ENCODE data around the gene CSNK1G1. TPM values are rescaled to one million over a fixed set of nuclear protein-coding genes. Genes with fewer than 3 reads are reported as not detected.

CSNK1G1 gene
- total and polyA plus RNA-seq, 4 donors, result 2.5 to 25.3 (median 9.1) TPM

- WGBS, 2 donors, result 86 to 87% methylated on average over 3 of the region's 3 CpGs
Observed at GRCh38 chr15:64249406-64249805, 106.6 kb downstream of the CSNK1G1 start.

GRCh38 chr15:64247906-64248541, 107.9 kb downstream of the CSNK1G1 start:
- WGBS, 2 donors, result 15 to 18% methylated on average over 2 of the region's 2 CpGs
- H3K27me3 ChIP-seq (ENCODE audit: control insufficient read depth in 1 of 2, insufficient read depth in 2 of 2, low read length in 1 of 2), result no peaks in the 10 kb centered on the region
- no peak for ATAC-seq (ENCODE audit: low FRiP score)
- intact Hi-C loops (cut with DNase I), result no loop called here
- H3K9me3 ChIP-seq (ENCODE audit: control insufficient read depth, low read length), result no peaks in the 10 kb centered on the region
- H3K27ac ChIP-seq (ENCODE audit: low read depth in 1 of 2, low read length in 2 of 2), result no peak overlapping the region
- no peaks in the 10 kb centered on the region for H3K36me3 ChIP-seq (ENCODE audit: control insufficient read depth in 1 of 2, insufficient read depth in 2 of 2, low read length in 1 of 2)
- no peak overlapping the region for H3K4me3 ChIP-seq (ENCODE audit: low read length in 2 of 2)
- DNase-seq, result no peak
- H3K4me1 ChIP-seq (ENCODE audit: control insufficient read depth in 1 of 2, insufficient read depth in 2 of 2, low read length in 2 of 2), result no peaks in the 10 kb centered on the region

More at GRCh38 chr15:64249406-64249805, 106.6 kb downstream of the CSNK1G1 start:
- Histone ChIP-seq H3K4me3 (ENCODE audit: low read length in 2 of 2) (no peak overlapping the region), H3K27me3 (ENCODE audit: control insufficient read depth in 1 of 2, insufficient read depth in 2 of 2, low read length in 1 of 2) (no peaks in the 10 kb centered on the region), H3K36me3 (ENCODE audit: control insufficient read depth in 1 of 2, insufficient read depth in 2 of 2, low read length in 1 of 2) (no peaks in the 10 kb centered on the region), H3K9me3 (ENCODE audit: control insufficient read depth, low read length) (no peaks in the 10 kb centered on the region), H3K4me1 (ENCODE audit: control insufficient read depth in 1 of 2, insufficient read depth in 2 of 2, low read length in 2 of 2) (no peaks in the 10 kb centered on the region), H3K27ac (ENCODE audit: low read depth in 1 of 2, low read length in 2 of 2) (peak overlapping the region in 1 of 2 donors; percentile 25)
- intact Hi-C loops (cut with DNase I), result no loop called here
- ATAC-seq (ENCODE audit: low FRiP score), result no peak
- DNase-seq, result no peak

DNA sequence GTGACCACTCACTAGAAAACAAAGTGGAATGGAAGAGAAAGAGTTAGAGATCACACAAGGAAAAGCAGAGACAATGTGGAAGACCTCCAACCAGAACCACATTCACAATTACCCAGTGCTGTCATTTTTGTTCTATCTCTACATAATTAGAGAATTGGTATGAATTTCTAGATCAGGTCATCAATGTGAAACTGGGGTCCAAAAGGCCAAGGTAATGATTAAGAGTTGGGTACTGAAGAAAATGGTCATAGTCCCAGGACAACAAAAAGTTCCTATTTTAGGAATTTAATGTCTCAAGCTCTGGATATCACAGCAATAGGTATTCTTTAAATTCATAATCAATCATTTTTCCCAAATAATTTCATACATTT, 108.5 kb downstream of the CSNK1G1 start:
- no peaks in the 10 kb centered on the region for H3K4me1 ChIP-seq (ENCODE audit: control insufficient read depth in 1 of 2, insufficient read depth in 2 of 2, low read length in 2 of 2)
- H3K9me3 ChIP-seq (ENCODE audit: control insufficient read depth, low read length), result no peaks in the 10 kb centered on the region
- intact Hi-C loops (cut with DNase I), result no loop called here
- H3K27ac ChIP-seq (ENCODE audit: low read depth in 1 of 2, low read length in 2 of 2), result no peak overlapping the region
- DNase-seq, result no peak
- H3K36me3 ChIP-seq (ENCODE audit: control insufficient read depth in 1 of 2, insufficient read depth in 2 of 2, low read length in 1 of 2), result no peaks in the 10 kb centered on the region
- no peaks in the 10 kb centered on the region for H3K27me3 ChIP-seq (ENCODE audit: control insufficient read depth in 1 of 2, insufficient read depth in 2 of 2, low read length in 1 of 2)
- H3K4me3 ChIP-seq (ENCODE audit: low read length in 2 of 2), result no peak overlapping the region
- no peak for ATAC-seq (ENCODE audit: low FRiP score)

DNA sequence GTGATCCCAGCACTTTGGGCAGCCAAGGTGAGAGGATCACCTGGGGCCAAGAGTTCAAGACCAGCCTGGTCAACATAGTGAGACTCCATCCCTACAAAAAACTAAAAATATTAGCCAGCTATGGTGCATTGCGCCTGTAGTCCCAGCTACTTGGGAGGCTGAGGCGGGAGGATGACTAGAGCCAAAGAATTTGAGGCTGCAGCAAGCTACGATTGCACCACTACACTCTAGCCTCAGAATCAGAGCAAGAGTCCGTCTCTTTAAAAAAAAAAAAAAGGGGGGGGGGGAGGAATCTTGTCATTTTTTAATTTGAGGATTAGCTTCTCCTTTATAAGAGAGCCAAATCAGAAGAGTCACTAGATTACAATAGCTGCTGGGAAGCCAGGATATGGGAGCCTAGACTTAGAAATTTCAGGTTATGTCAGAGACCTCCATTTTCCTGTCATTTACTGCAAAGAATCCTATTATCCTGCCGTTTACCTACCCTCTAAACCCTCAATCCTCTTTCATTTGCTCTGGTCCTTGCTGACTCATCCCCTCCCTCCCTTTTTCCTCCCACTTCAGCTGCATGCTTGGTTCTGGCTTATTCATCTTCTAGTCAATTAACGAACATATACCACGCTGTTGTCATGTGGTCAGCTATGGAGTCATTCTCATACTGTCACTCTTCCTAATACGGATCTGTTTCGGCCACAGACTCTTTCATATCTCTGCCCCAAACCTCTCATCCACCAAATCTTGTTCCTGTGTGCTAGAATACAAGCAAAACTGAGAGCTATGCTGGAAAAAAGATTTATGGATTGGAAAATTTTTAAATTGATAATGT, 109.4 kb downstream of the CSNK1G1 start:
- intact Hi-C loops (cut with DNase I), result no loop called here
- Histone ChIP-seq H3K9me3 (ENCODE audit: control insufficient read depth, low read length) (no peaks in the 10 kb centered on the region), H3K4me1 (ENCODE audit: control insufficient read depth in 1 of 2, insufficient read depth in 2 of 2, low read length in 2 of 2) (no peaks in the 10 kb centered on the region), H3K36me3 (ENCODE audit: control insufficient read depth in 1 of 2, insufficient read depth in 2 of 2, low read length in 1 of 2) (no peaks in the 10 kb centered on the region), H3K4me3 (ENCODE audit: low read length in 2 of 2) (no peak overlapping the region), H3K27me3 (ENCODE audit: control insufficient read depth in 1 of 2, insufficient read depth in 2 of 2, low read length in 1 of 2) (no peaks in the 10 kb centered on the region), H3K27ac (ENCODE audit: low read depth in 1 of 2, low read length in 2 of 2) (no peak overlapping the region)
- WGBS, 2 donors, result 85 to 87% methylated on average over 9 of the region's 9 CpGs
- no peak for DNase-seq
- no peak for ATAC-seq (ENCODE audit: low FRiP score)

- H3K27ac ChIP-seq (ENCODE audit: low read depth in 1 of 2, low read length in 2 of 2), result no peak overlapping the region
- no peaks in the 10 kb centered on the region for H3K9me3 ChIP-seq (ENCODE audit: control insufficient read depth, low read length)
- no peak overlapping the region for H3K4me3 ChIP-seq (ENCODE audit: low read length in 2 of 2)
- H3K36me3 ChIP-seq (ENCODE audit: control insufficient read depth in 1 of 2, insufficient read depth in 2 of 2, low read length in 1 of 2), result no peaks in the 10 kb centered on the region
- no peaks in the 10 kb centered on the region for H3K27me3 ChIP-seq (ENCODE audit: control insufficient read depth in 1 of 2, insufficient read depth in 2 of 2, low read length in 1 of 2)
- ATAC-seq (ENCODE audit: low FRiP score), result no peak
- no peak for DNase-seq
- intact Hi-C loops (cut with DNase I), result no loop called here
- 97 to 99% methylated on average over 4 of the region's 4 CpGs for WGBS, 2 donors
- H3K4me1 ChIP-seq (ENCODE audit: control insufficient read depth in 1 of 2, insufficient read depth in 2 of 2, low read length in 2 of 2), result no peaks in the 10 kb centered on the region
Observed at GRCh38 chr15:64245405-64245804, 110.6 kb downstream of the CSNK1G1 start.

DNA sequence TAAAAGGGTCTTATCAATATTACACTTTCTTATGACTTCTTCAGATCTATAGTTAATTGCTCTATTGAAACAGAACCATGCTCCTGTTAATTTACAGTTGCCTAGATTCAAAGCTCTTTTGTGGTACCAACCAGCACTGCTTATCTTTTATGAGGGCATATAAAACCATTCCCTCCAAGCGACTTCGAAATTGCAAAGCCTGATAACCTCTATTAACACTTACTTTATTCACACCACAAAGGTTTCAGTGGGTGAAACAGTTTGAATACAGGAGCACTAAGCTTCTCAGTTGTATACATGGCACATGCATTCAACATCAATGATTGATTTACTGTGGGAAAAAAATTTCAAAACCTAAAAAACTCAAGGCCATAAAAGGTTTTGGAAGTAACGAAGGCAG, 118.3 kb downstream of the CSNK1G1 start:
- no peaks in the 10 kb centered on the region for H3K9me3 ChIP-seq (ENCODE audit: control insufficient read depth, low read length)
- no peak overlapping the region for H3K27ac ChIP-seq (ENCODE audit: low read depth in 1 of 2, low read length in 2 of 2)
- H3K4me1 ChIP-seq (ENCODE audit: control insufficient read depth in 1 of 2, insufficient read depth in 2 of 2, low read length in 2 of 2), result no peaks in the 10 kb centered on the region
- H3K36me3 ChIP-seq (ENCODE audit: control insufficient read depth in 1 of 2, insufficient read depth in 2 of 2, low read length in 1 of 2), result no peaks in the 10 kb centered on the region
- no peak overlapping the region for H3K4me3 ChIP-seq (ENCODE audit: low read length in 2 of 2)
- WGBS, 2 donors, result 69 to 75% methylated on average over 3 of the region's 3 CpGs
- no peak for DNase-seq
- intact Hi-C loops (cut with DNase I), result no loop called here
- H3K27me3 ChIP-seq (ENCODE audit: control insufficient read depth in 1 of 2, insufficient read depth in 2 of 2, low read length in 1 of 2), result no peaks in the 10 kb centered on the region
- ATAC-seq (ENCODE audit: low FRiP score), result no peak

- Histone ChIP-seq H3K27ac (ENCODE audit: low read depth in 1 of 2, low read length in 2 of 2) (no peak overlapping the region), H3K27me3 (ENCODE audit: control insufficient read depth in 1 of 2, insufficient read depth in 2 of 2, low read length in 1 of 2) (no peaks in the 10 kb centered on the region), H3K9me3 (ENCODE audit: control insufficient read depth, low read length) (no peaks in the 10 kb centered on the region), H3K4me1 (ENCODE audit: control insufficient read depth in 1 of 2, insufficient read depth in 2 of 2, low read length in 2 of 2) (no peaks in the 10 kb centered on the region), H3K4me3 (ENCODE audit: low read length in 2 of 2) (no peak overlapping the region), H3K36me3 (ENCODE audit: control insufficient read depth in 1 of 2, insufficient read depth in 2 of 2, low read length in 1 of 2) (no peaks in the 10 kb centered on the region)
- DNase-seq (no peak), ATAC-seq (ENCODE audit: low FRiP score) (no peak)
- intact Hi-C loops (cut with DNase I), result no loop called here
- WGBS, 2 donors, result 98 to 100% methylated on average over 2 of the region's 2 CpGs
Observed at GRCh38 chr15:64236156-64236894, 119.6 kb downstream of the CSNK1G1 start.

DNA sequence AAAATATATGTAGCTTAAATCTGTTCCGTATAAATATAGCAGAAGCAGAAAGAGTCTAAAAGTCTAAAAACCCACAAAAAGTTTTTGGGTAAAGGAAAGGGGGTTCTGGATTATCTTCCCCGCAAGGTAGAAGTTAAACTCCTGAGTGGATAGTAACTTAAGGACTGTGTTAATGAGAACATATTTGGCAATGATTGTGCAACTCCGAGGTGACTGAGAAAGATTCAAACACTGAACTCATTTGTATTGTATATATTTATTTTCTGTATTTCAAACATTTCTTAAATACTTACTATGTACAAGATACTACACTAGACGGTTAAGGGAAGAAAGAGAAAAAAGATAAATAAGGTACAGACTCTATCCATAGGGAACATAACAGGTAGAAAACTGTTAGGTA, 120.4 kb downstream of the CSNK1G1 start:
- Histone ChIP-seq H3K4me1 (ENCODE audit: control insufficient read depth in 1 of 2, insufficient read depth in 2 of 2, low read length in 2 of 2) (no peaks in the 10 kb centered on the region), H3K36me3 (ENCODE audit: control insufficient read depth in 1 of 2, insufficient read depth in 2 of 2, low read length in 1 of 2) (no peaks in the 10 kb centered on the region), H3K27me3 (ENCODE audit: control insufficient read depth in 1 of 2, insufficient read depth in 2 of 2, low read length in 1 of 2) (no peaks in the 10 kb centered on the region), H3K9me3 (ENCODE audit: control insufficient read depth, low read length) (no peaks in the 10 kb centered on the region), H3K4me3 (ENCODE audit: low read length in 2 of 2) (no peak overlapping the region), H3K27ac (ENCODE audit: low read depth in 1 of 2, low read length in 2 of 2) (no peak overlapping the region)
- DNase-seq, result no peak
- intact Hi-C loops (cut with DNase I), result no loop called here
- 94 to 95% methylated on average over 4 of the region's 4 CpGs for WGBS, 2 donors
- no peak for ATAC-seq (ENCODE audit: low FRiP score)
